IMR-90 (cell line): ENCODE measurements around the gene CD151. TPM values are rescaled to one million over a fixed set of nuclear protein-coding genes. Genes with fewer than 3 reads are reported as not detected.
A peak's percentile ranks its signal among the peaks of the same experiment; 100 is the strongest.

Experiments used
- ATAC-seq: fragments of 200-7000 bp; cut with Tn5 transposase; 2 replicates; pipeline ENCODE4 v1.9.1; 2020; ENCODE audit warnings: low read depth, mild to moderate bottlenecking, moderate library complexity
- BruUV-seq: library from RNA; stranded (reverse); fragments of 400-500 nt; replicated peaks from 2 replicates; lab custom pipeline; 2021; lab: Mats Ljungman, UMichigan
- CTCF ChIA-PET: fragments of 300-600 bp; formaldehyde crosslinking; extraction: SDS; loops from one replicate; lab custom pipeline; 2021; ENCODE audit warnings: antibody characterized with exemption; lab: Yijun Ruan, JAX
- POLR2A ChIA-PET: fragments of 300-600 bp; sonication (Branson Sonifier 250); formaldehyde crosslinking; loops from one replicate; lab custom pipeline; 2022; ENCODE audit warnings: antibody characterized with exemption; ENCODE audit not compliant: unreplicated experiment; lab: Charles Lee
- DNase-seq: peaks from one replicate; pipeline ENCODE4 v3.0.0; 2013
- H2AFZ ChIP-seq: replicated peaks from 2 replicates; pipeline ENCODE3; 2013; ENCODE audit warnings: low read length, mild to moderate bottlenecking; ENCODE audit not compliant: poor library complexity
- H2AK5ac ChIP-seq: 2 replicates; pipeline ENCODE4 v1.6.1; 2013; ENCODE audit warnings: low read depth, low read length, inconsistent platforms
- H2AK9ac ChIP-seq: replicated peaks from 2 replicates; pipeline ENCODE3; 2013; ENCODE audit warnings: mild to moderate bottlenecking, low read depth, low read length, moderate library complexity; ENCODE audit not compliant: poor library complexity
- H2BK120ac ChIP-seq: 2 replicates; pipeline ENCODE4 v1.6.1; 2013; ENCODE audit warnings: low read depth, low read length, inconsistent platforms
- H2BK15ac ChIP-seq: 3 replicates; pipeline ENCODE4 v1.6.1; 2013; ENCODE audit warnings: low read depth, low read length, inconsistent platforms
- H2BK20ac ChIP-seq: 2 replicates; pipeline ENCODE4 v1.6.1; 2013; ENCODE audit warnings: low read depth, mild to moderate bottlenecking, inconsistent platforms, low read length, moderate library complexity
- H2BK5ac ChIP-seq: 2 replicates; pipeline ENCODE4 v1.6.1; 2013; ENCODE audit warnings: mild to moderate bottlenecking, low read depth, low read length, inconsistent platforms; ENCODE audit not compliant: poor library complexity, severe bottlenecking
- H3K14ac ChIP-seq: replicated peaks from 2 replicates; pipeline ENCODE4 v1.6.1; 2013; ENCODE audit warnings: low read depth, low read length, inconsistent platforms
- H3K18ac ChIP-seq: 2 replicates; pipeline ENCODE4 v1.6.1; 2013; ENCODE audit warnings: low read depth, low read length, control low read depth
- H3K23ac ChIP-seq: 2 replicates; pipeline ENCODE4 v1.6.1; 2013; ENCODE audit warnings: low read depth, low read length, inconsistent platforms
- H3K27ac ChIP-seq: 2 replicates; pipeline ENCODE4 v1.5.1; 2013; ENCODE audit warnings: mild to moderate bottlenecking, control low read depth, low read length; ENCODE audit not compliant: insufficient read depth
- H3K27me3 ChIP-seq: 2 replicates; pipeline ENCODE4 v1.6.1; 2013; ENCODE audit warnings: low read length; ENCODE audit not compliant: control insufficient read depth, insufficient read depth
- H3K36me3 ChIP-seq: 2 replicates; pipeline ENCODE4 v1.6.1; 2013; ENCODE audit warnings: low read length, mixed read lengths; ENCODE audit not compliant: control insufficient read depth, insufficient read depth
- H3K4ac ChIP-seq: 2 replicates; pipeline ENCODE4 v1.6.1; 2013; ENCODE audit warnings: low read depth, low read length, inconsistent platforms
- H3K4me1 ChIP-seq: 2 replicates; pipeline ENCODE4 v1.6.1; 2013; ENCODE audit warnings: low read length, mixed read lengths; ENCODE audit not compliant: control insufficient read depth, insufficient read depth
- H3K4me2 ChIP-seq: 2 replicates; pipeline ENCODE4 v1.6.1; 2013; ENCODE audit warnings: low read depth, mild to moderate bottlenecking, control low read depth, low read length, moderate library complexity
- H3K4me3 ChIP-seq: 2 replicates; pipeline ENCODE4 v1.5.1; 2013; ENCODE audit warnings: low read depth, mild to moderate bottlenecking, control low read depth, low read length, moderate library complexity; ENCODE audit not compliant: insufficient read depth
- H3K56ac ChIP-seq: 2 replicates; pipeline ENCODE4 v1.6.1; 2013; ENCODE audit warnings: low read length, inconsistent platforms; ENCODE audit not compliant: insufficient read depth; ENCODE audit errors: extremely low read depth
- H3K79me1 ChIP-seq, 2 experiments: 2 replicates each; pipeline ENCODE4 v1.6.1; 2013; ENCODE audit warnings: low read length in 2 of 2, inconsistent platforms in 1 of 2, low read depth in 1 of 2
- H3K9ac ChIP-seq: 2 replicates; pipeline ENCODE4 v1.6.1; 2013; ENCODE audit warnings: low read depth, low read length, control low read depth
- H3K9me1 ChIP-seq: 2 replicates; pipeline ENCODE4 v1.6.1; 2013; ENCODE audit warnings: low read length, inconsistent platforms; ENCODE audit not compliant: insufficient read depth
- H3K9me3 ChIP-seq: 2 replicates; pipeline ENCODE4 v1.6.1; 2013; ENCODE audit warnings: low read length; ENCODE audit not compliant: control insufficient read depth, insufficient read depth
- H4K20me1 ChIP-seq: 2 replicates; pipeline ENCODE4 v1.6.1; 2013; ENCODE audit warnings: low read length, inconsistent platforms; ENCODE audit not compliant: insufficient read depth
- H4K5ac ChIP-seq: 2 replicates; pipeline ENCODE4 v1.6.1; 2013; ENCODE audit warnings: mild to moderate bottlenecking, low read depth, low read length, control low read depth
- H4K8ac ChIP-seq, 2 experiments: 2 replicates each; pipeline ENCODE4 v1.6.1; 2013; ENCODE audit warnings: low read depth in 2 of 2, low read length in 2 of 2, control low read depth in 1 of 2, inconsistent platforms in 1 of 2
- H4K91ac ChIP-seq: 2 replicates; pipeline ENCODE4 v1.6.1; 2013; ENCODE audit warnings: low read depth, low read length, inconsistent platforms; ENCODE audit not compliant: insufficient read depth
- CHD1 ChIP-seq: IDR thresholded peaks from 2 replicates; pipeline ENCODE4 v1.6.1; 2012; ENCODE audit warnings: low read depth, low read length, improper control_type of control experiment
- FOS ChIP-seq: fragments of 150-350 bp; IDR thresholded peaks from 2 replicates; pipeline ENCODE4 v1.6.1; 2016; ENCODE audit warnings: low read depth, low read length
- MAZ ChIP-seq: IDR thresholded peaks from 2 replicates; pipeline ENCODE4 v1.6.1; 2012; ENCODE audit warnings: low read depth, mild to moderate bottlenecking, low read length, improper control_type of control experiment, moderate library complexity, borderline replicate concordance
- MXI1 ChIP-seq: IDR thresholded peaks from 2 replicates; pipeline ENCODE4 v1.6.1; 2012; ENCODE audit warnings: low read depth, mild to moderate bottlenecking, low read length, moderate library complexity, borderline replicate concordance
- NFE2L2 ChIP-seq: fragments of 150-350 bp; IDR thresholded peaks from 2 replicates; pipeline ENCODE4 v1.6.1; 2016; ENCODE audit warnings: low read depth, mild to moderate bottlenecking, low read length
- POLR2A ChIP-seq: IDR thresholded peaks from 2 replicates; pipeline ENCODE4 v1.6.1; 2012; ENCODE audit warnings: mild to moderate bottlenecking, low read depth, low read length
- RCOR1 ChIP-seq: IDR thresholded peaks from 2 replicates; pipeline ENCODE4 v1.6.1; 2012; ENCODE audit warnings: mild to moderate bottlenecking, low read length, improper control_type of control experiment; ENCODE audit not compliant: insufficient replicate concordance
- RFX5 ChIP-seq: IDR thresholded peaks from 2 replicates; pipeline ENCODE4 v1.8.0; 2012; ENCODE audit warnings: low read depth, mild to moderate bottlenecking, low read length, moderate library complexity
- SMC3 ChIP-seq: fragments of 150-350 bp; IDR thresholded peaks from 2 replicates; pipeline ENCODE4 v1.6.1; 2016; ENCODE audit warnings: low read depth, mild to moderate bottlenecking, antibody characterized with exemption, low read length, moderate library complexity
- WGBS, 2 experiments: methylation state at CpG; one replicate each; pipeline versions ENCODE4 v1.1.5 to v1.1.7; 2013; ENCODE audit warnings: missing lambda C conversion rate in 2 of 2; ENCODE audit not compliant: insufficient read length in 1 of 2; ENCODE audit errors: extremely low coverage in 2 of 2; 5-methylcytosine and 5-hydroxymethylcytosine counted together
- dilution Hi-C: fragments of 300-500 bp; cut with HindIII; formaldehyde crosslinking; loops from one replicate; pipeline ENCODE4 v1.14.3; 2018; ENCODE audit warnings: low sequenced_read_pairs; ENCODE audit not compliant: unreplicated experiment
- in situ Hi-C: fragments of 300-500 bp; cut with MboI; formaldehyde crosslinking; loops from 3 replicates; pipeline ENCODE4 v1.14.3; 2019; ENCODE audit warnings: low sequenced_read_pairs, inconsistent platforms, mixed read lengths
- intact Hi-C: fragments of 100-400 bp; cut with micrococcal nuclease; formaldehyde crosslinking; loops from 2 replicates; pipeline ENCODE4 v1.10.0; 2022
- polyA plus RNA-seq, 3 experiments: library from polyadenylated mRNA; depleted of rRNA; stranded (reverse); fragments of >200 nt; gene quantifications; 2 replicates each; pipeline ENCODE4 v1.2.3, GENCODE V29; 2012; ENCODE audit warnings: low replicate concordance in 1 of 3
- total RNA-seq: library from RNA; depleted of rRNA; stranded (reverse); fragments of >200 nt; gene quantifications from 2 replicates; pipeline ENCODE4 v1.2.3, GENCODE V29; 2012
- TF ChIP-seq, protein P1 (sequence below): conservative IDR thresholded peaks from 2 replicates; pipeline ENCODE4 v1.5.1; 2012; ENCODE audit warnings: mild to moderate bottlenecking, low read depth, low read length, improper control_type of control experiment
- TF ChIP-seq, protein P2 (sequence below): fragments of 150-350 bp; IDR thresholded peaks from 2 replicates; pipeline ENCODE4 v1.6.1; 2016; ENCODE audit warnings: low read depth, mild to moderate bottlenecking, low read length, moderate library complexity, borderline replicate concordance
- TF ChIP-seq, protein P3 (sequence below): fragments of 150-350 bp; IDR thresholded peaks from 2 replicates; pipeline ENCODE4 v1.6.1; 2017; ENCODE audit warnings: mild to moderate bottlenecking, antibody characterized with exemption, low read length, low read depth

CD151 gene
- total and polyA plus RNA-seq, 2 of the 4 experiments (the other 2 are of a cell fraction) = 1,150 to 1,267 TPM

DNA sequence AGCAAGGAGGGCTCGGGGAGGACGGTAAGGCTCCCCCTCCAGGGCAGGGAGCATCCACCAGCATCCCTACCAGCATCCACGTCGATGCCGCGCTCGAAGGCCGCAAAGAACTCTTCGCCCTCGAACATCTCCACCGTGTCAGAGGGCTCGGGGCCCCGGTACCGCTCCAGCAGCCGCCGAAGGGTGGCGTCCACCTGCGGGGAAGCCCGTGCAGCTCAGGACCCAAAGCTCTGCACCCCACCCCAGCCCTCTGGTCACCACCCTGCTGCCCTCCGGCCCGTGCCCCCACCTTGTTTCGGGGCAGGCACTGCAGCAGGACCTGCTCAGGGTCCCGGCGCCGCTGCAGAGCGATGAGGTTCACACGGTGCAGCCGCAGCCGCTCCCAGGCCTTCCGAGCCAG is 32.3 kb upstream of the CD151 start:
- DNase-seq = no peak

More for the DNA sequence above, 32.3 kb upstream of the CD151 start:
- no peak overlapping the region for H3K4me3 ChIP-seq
- no peak overlapping the region for H2BK20ac ChIP-seq
- POLR2A ChIA-PET = no interaction called here
- BruUV-seq = no TSS peak
- H3K27ac ChIP-seq = no peak overlapping the region
- no peak overlapping the region for H3K18ac ChIP-seq
- H3K36me3 ChIP-seq = peaks cover 26% of the 10 kb centered on the region
- in situ Hi-C loops (no loop called here), dilution Hi-C loops (no loop called here), intact Hi-C loops (no loop called here)
- no peak for ATAC-seq
- CTCF ChIA-PET = no interaction called here
- no peak overlapping the region for H3K56ac ChIP-seq
- no peak overlapping the region for H2BK120ac ChIP-seq
- no peak overlapping the region for H4K5ac ChIP-seq
- peaks cover 18% of the 10 kb centered on the region for H4K20me1 ChIP-seq
- H2AK5ac ChIP-seq = no peak overlapping the region
- no peak overlapping the region for H3K9ac ChIP-seq
- H4K8ac ChIP-seq = no peak overlapping the region
- TF ChIP-seq, protein P1, sequence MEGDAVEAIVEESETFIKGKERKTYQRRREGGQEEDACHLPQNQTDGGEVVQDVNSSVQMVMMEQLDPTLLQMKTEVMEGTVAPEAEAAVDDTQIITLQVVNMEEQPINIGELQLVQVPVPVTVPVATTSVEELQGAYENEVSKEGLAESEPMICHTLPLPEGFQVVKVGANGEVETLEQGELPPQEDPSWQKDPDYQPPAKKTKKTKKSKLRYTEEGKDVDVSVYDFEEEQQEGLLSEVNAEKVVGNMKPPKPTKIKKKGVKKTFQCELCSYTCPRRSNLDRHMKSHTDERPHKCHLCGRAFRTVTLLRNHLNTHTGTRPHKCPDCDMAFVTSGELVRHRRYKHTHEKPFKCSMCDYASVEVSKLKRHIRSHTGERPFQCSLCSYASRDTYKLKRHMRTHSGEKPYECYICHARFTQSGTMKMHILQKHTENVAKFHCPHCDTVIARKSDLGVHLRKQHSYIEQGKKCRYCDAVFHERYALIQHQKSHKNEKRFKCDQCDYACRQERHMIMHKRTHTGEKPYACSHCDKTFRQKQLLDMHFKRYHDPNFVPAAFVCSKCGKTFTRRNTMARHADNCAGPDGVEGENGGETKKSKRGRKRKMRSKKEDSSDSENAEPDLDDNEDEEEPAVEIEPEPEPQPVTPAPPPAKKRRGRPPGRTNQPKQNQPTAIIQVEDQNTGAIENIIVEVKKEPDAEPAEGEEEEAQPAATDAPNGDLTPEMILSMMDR = no peak
- TF ChIP-seq, protein P2, sequence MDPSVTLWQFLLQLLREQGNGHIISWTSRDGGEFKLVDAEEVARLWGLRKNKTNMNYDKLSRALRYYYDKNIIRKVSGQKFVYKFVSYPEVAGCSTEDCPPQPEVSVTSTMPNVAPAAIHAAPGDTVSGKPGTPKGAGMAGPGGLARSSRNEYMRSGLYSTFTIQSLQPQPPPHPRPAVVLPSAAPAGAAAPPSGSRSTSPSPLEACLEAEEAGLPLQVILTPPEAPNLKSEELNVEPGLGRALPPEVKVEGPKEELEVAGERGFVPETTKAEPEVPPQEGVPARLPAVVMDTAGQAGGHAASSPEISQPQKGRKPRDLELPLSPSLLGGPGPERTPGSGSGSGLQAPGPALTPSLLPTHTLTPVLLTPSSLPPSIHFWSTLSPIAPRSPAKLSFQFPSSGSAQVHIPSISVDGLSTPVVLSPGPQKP = no peak
- TF ChIP-seq NFE2L2 (no peak), RCOR1 (no peak), MXI1 (no peak), CHD1 (no peak), RFX5 (no peak), MAZ (no peak), FOS (no peak), POLR2A (no peak), SMC3 (no peak)
- TF ChIP-seq, protein P3, sequence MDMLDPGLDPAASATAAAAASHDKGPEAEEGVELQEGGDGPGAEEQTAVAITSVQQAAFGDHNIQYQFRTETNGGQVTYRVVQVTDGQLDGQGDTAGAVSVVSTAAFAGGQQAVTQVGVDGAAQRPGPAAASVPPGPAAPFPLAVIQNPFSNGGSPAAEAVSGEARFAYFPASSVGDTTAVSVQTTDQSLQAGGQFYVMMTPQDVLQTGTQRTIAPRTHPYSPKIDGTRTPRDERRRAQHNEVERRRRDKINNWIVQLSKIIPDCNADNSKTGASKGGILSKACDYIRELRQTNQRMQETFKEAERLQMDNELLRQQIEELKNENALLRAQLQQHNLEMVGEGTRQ = no peak
- no peaks in the 10 kb centered on the region for H3K27me3 ChIP-seq
- H2BK15ac ChIP-seq = no peak overlapping the region
- H3K4me2 ChIP-seq = no peak overlapping the region
- H3K4me1 ChIP-seq = peaks cover 25% of the 10 kb centered on the region
- H2AFZ ChIP-seq = peak overlapping the region; percentile 21
- no peak overlapping the region for H3K23ac ChIP-seq
- WGBS, 2 experiments = 95% methylated on average over 12 of the region's 30 CpGs; no CpG with 5 or more reads in 1 of the 2 experiments
- no peak overlapping the region for H3K4ac ChIP-seq
- H4K91ac ChIP-seq = no peak overlapping the region
- H3K9me3 ChIP-seq = no peaks in the 10 kb centered on the region
- no peak overlapping the region for H2AK9ac ChIP-seq
- peaks cover 2 to 37% of the 10 kb centered on the region in 2 experiments; a peak in 3 of 4 replicates for H3K79me1 ChIP-seq
- no peak overlapping the region for H3K14ac ChIP-seq
- no peak overlapping the region for H2BK5ac ChIP-seq
- H3K9me1 ChIP-seq = peaks cover 3% of the 10 kb centered on the region; the same call in 1 of the 2 replicates
